CD4-positive, alpha-beta T cell treated with Interleukin-6 at 100 ng/mL for 8 hours (primary cell): ENCODE data around the gene CASP9.
"Not testable (repeated sequence)": the region's sequence is repeated elsewhere in the genome, so short reads cannot be mapped to it uniquely, and the experiment has no call there.

Source experiments
- DNase-seq: peaks from one replicate; pipeline ENCODE4 v3.0.0-alpha.2; 2020; ENCODE audit warnings: mixed read lengths, low spot score

CASP9 gene

DNA sequence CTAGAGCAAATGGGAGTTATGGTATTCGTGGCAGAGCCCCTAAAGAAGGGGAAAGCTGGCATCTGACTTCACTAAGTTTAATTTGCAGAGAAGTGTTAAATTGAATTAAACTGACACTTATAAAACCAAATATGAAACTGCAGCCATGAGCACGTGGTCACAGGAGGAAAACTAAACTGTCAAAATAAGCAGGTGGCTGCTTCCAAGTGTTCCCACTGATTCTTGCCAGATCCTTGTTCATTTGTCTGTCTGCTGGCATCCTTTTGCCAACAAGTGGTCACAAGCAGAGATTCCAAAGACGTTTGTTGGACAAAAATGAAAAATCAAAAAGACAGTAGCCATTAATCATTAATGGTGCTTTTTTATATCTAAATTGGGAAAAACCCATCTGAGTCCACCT, 54.7 kb downstream of the CASP9 start:
- no peak for DNase-seq

GRCh38 chr1:15468145-15468544, 55.9 kb downstream of the CASP9 start:
- DNase-seq: no peak

DNA sequence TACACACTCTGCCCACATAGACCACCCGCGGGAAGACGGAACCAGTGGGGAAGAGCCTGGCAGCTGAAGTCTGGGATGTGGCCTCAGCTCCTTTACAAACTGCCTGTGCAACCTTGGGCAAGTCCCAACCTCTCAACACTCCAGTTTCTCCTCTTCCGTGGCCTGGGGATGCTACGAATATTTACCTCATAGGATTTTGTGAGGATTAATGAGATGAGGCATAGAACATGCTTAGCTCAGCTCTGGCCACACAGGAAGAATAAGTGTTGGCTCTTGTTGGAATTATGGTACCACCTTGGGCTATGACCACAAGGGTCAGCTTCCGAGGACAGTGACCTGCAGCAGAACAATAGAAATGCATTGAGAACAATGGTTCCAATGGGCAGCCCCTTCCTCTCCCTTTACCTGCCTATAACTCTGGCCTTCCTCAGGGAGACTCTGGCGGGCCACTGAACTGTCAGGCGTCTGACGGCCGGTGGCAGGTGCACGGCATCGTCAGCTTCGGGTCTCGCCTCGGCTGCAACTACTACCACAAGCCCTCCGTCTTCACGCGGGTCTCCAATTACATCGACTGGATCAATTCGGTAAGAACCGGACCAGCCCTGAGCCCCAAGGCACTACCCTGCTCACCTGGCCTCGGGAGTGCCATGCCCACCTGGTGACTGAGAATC, 56.9 kb downstream of the CASP9 start:
- DNase-seq: not testable (repeated sequence)

GRCh38 chr1:15465674-15466073, 58.3 kb downstream of the CASP9 start:
- DNase-seq: no peak

GRCh38 chr1:15463926-15464322, 60.1 kb downstream of the CASP9 start:
- DNase-seq: not testable (repeated sequence)

GRCh38 chr1:15463064-15463800, 60.8 kb downstream of the CASP9 start:
- not testable (repeated sequence) for DNase-seq

GRCh38 chr1:15460708-15461095, 63.3 kb downstream of the CASP9 start:
- no peak for DNase-seq

- DNase-seq: no peak
Measured at GRCh38 chr1:15459771-15460707, 64.0 kb downstream of the CASP9 start.

- DNase-seq: not testable (repeated sequence)
Measured at GRCh38 chr1:15458388-15458787, 65.6 kb downstream of the CASP9 start.

GRCh38 chr1:15457585-15457984, 66.4 kb downstream of the CASP9 start:
- no peak for DNase-seq

- DNase-seq: no peak
Measured at GRCh38 chr1:15456313-15456954, 67.6 kb downstream of the CASP9 start, which contains the start of gene CELA2A. TSS of gene CELA2A (plus strand) at chr1:15456732. CDS start at chr1:15456754, 22 bp downstream.

- DNase-seq: no peak
Measured at GRCh38 chr1:15455522-15455921, 68.5 kb downstream of the CASP9 start.

GRCh38 chr1:15454256-15454655, 69.8 kb downstream of the CASP9 start:
- DNase-seq: no peak

GRCh38 chr1:15453734-15454133, 70.3 kb downstream of the CASP9 start:
- no peak for DNase-seq

DNA sequence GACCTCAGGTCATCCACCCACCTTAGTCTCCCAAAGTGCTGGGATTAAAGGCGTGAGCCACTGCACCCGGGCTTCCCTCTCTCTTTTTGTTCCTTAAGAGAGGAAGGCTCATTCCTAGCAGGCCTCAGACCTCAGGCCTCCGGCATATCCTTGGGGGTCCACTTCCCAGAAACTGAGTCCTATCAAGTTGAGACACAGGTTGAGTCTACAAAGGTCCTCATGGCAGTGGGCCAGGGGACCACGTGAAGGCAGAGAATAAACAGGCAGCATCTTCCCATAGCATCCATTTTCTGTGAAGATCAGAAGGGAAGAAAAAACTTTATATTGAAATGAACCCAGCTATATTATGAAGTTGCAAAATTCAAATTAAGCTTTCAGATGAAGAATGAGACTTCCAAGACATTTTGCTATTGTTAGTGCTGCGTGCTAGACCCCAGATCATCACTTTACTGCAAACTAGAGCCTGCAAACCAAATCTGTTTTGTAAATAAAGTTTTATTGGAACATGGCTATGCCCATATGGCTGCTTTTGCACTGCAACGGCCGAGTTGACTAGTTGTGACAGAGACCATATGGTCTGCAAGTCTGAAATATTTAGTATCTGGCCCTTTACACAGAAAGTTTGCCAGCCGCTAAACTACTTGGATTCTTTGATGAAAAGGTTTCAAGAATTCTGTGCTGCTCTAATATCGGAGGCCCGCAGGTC, 71.0 kb downstream of the CASP9 start:
- no peak for DNase-seq

DNA sequence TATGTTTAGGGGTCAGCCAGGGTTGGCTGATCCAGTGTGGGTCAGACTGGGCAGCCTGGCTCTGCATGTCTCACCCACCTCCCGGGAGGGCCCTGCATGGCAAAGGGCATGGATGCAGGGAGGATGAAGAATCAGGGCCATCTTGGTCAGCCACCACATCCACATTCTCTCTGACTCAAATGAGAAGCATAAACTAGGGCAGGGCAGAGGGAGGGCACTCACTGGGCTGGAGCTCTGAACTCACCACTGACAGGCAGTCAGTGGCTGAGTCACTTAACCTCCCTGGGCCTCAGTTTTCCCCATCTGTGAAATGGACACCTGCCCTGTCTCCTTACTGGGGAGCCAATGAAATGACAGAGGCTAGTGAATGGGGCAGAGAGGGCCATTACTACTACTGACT, 71.8 kb downstream of the CASP9 start:
- DNase-seq: no peak

DNA sequence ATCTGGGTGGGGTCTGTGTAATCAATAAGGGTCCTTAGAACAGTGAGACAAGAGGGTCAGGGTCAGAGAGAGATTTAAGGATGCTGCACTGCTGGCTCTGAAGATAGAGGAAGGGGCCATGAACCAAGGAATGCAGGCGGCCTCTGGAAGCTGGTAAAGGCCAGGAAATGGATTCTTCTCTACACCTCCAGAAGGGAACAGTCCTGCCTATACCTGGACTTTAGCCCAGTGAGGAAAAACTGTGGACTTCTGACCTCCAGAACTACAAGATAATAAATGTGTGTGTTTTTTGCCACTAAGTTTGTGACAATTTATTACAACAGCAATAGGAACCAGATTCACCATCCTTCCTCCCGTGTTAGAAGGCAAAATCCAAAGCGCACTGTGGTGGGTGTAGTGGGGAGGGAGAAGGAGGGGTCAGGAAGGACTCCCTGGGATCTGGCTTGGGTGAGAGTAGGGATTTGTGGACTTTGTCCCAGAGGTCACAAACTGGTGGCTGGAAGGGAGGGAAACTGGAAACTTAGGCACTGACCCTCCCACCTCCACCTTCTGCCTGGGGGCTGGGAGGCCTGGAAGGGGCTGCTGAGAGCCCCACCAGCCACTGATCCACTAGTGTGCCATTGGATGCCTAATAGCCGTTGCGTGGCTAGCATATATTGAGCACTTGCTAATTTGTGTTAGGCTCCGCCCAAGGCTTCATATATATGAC, 72.8 kb downstream of the CASP9 start:
- DNase-seq: no peak

DNA sequence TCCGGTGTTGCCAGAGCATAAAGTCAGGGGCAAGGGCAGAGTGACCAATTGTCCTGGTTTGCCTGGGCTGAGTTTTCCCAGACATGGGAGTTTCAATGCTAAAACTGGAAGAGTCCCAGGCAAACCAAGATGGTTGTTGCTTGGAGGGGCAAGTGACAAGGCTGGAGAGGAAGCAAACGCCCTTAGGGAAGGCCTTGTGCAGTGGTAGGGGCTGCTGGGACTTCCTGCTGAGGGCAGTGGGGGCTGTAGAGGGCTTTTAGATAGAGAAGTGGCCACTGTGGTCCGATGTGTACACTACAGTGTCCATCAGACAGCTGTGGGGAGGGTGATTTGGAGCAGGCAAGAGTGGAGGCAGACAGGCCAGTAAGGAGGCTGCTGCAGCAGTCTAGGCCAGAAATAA, 74.4 kb downstream of the CASP9 start:
- no peak for DNase-seq

DNA sequence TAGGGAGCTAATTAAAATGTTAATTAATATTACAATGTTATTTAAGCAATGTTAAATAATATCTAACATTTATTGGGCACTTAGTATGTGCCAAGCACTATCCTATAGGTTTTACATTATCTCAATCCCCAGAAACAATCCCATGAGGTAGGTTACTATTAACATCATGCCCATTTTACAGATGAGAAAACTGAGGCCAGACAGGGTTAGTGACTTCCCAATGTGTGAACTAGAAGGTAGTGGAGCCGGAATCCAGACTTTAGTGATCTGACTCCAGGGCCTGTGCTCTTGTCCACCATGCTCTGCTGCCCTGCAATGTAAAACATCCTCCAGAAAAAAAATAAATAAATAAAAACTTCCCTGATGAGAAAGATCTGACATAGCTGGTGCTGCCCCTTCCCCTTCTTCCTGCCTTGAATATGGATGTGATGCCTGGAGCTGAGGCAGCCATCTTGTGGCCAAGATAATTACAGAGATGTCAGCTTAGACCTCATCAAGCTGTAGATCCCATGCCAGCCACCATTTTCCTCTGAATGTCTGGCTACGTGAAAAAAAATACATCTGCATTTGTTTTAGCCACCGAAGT, 75.0 kb downstream of the CASP9 start:
- no peak for DNase-seq

- DNase-seq: no peak
Measured at GRCh38 chr1:15446212-15446611, 77.8 kb downstream of the CASP9 start.
